ENCODE measurements around the gene BTAF1.
"Not testable (repeated sequence)": the region's sequence is repeated elsewhere in the genome, so short reads cannot be mapped to it uniquely, and the experiment has no call there.

Gene BTAF1

GRCh38 chr10:92024700-92025099, 101.1 kb downstream of the BTAF1 start:
- no peak overlapping the region for H3K27ac ChIP-seq (ENCODE audit: low read depth, low read length)
- H3K9ac ChIP-seq (ENCODE audit: low read depth, low read length), result no peak overlapping the region
- H3K36me3 ChIP-seq (ENCODE audit: control insufficient read depth, insufficient read depth, low read length), result peaks cover 93% of the 10 kb centered on the region
- H3K9me3 ChIP-seq (ENCODE audit: control insufficient read depth, insufficient read depth, low read length), result no peaks in the 10 kb centered on the region
- no peaks in the 10 kb centered on the region for H3K27me3 ChIP-seq (ENCODE audit: control insufficient read depth, insufficient read depth, low read length)
- H3K4me1 ChIP-seq (ENCODE audit: control insufficient read depth, insufficient read depth, low read length), result no peaks in the 10 kb centered on the region
- H3K4me3 ChIP-seq (ENCODE audit: low read depth, low read length), result no peak overlapping the region

GRCh38 chr10:92025340-92025739, 101.8 kb downstream of the BTAF1 start:
- H3K4me3 ChIP-seq (ENCODE audit: low read depth, low read length); H3K4me1 ChIP-seq (ENCODE audit: control insufficient read depth, insufficient read depth, low read length); H3K9ac ChIP-seq (ENCODE audit: low read depth, low read length); H3K27me3 ChIP-seq (ENCODE audit: control insufficient read depth, insufficient read depth, low read length); H3K9me3 ChIP-seq (ENCODE audit: control insufficient read depth, insufficient read depth, low read length); H3K27ac ChIP-seq (ENCODE audit: low read depth, low read length): not testable (repeated sequence)
- H3K36me3 ChIP-seq (ENCODE audit: control insufficient read depth, insufficient read depth, low read length), result peaks cover 92% of the 10 kb centered on the region

DNA sequence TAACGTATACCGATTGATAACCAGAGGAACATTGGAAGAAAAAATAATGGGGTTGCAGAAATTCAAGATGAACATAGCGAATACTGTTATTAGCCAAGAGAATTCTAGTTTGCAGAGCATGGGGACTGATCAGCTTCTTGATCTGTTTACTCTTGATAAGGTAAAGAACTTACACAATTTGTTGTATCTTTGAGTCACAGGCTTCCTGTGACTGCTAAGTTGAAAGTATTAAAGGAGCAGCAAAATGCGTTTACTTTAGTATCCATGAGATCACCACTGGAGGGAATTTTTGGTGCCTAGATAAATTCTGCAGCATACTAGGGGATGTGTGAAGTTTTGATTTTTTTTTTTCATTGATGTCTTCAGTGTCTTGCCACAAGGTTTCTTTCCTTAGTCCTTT, 103.6 kb downstream of the BTAF1 start:
- H3K9me3 ChIP-seq (ENCODE audit: control insufficient read depth, insufficient read depth, low read length), result no peaks in the 10 kb centered on the region
- H3K36me3 ChIP-seq (ENCODE audit: control insufficient read depth, insufficient read depth, low read length), result peaks cover 78% of the 10 kb centered on the region
- no peak overlapping the region for H3K4me3 ChIP-seq (ENCODE audit: low read depth, low read length)
- no peaks in the 10 kb centered on the region for H3K27me3 ChIP-seq (ENCODE audit: control insufficient read depth, insufficient read depth, low read length)
- H3K9ac ChIP-seq (ENCODE audit: low read depth, low read length), result no peak overlapping the region
- peaks cover under 1% of the 10 kb centered on the region; the same call in 1 of the 2 replicates for H3K4me1 ChIP-seq (ENCODE audit: control insufficient read depth, insufficient read depth, low read length)
- no peak overlapping the region for H3K27ac ChIP-seq (ENCODE audit: low read depth, low read length)

DNA sequence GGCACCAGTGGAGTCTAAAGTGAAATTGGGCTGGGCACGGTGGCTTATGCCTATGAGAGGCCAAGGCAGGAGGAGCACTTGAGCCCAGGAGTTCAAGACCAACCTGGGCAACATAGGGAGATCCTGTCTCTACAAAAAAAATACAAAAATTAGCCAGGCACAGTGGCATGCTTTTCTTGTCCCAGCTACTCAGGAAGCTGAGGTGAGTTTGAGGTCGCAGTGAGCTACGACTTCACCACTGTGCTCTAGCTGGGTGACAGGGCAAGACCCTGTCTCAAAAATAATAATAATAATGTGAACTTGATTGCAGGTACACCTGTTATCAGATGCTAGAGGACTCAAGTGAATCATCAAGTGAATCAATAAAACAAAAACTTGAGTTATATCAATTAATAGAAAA, 108.0 kb downstream of the BTAF1 start:
- Histone ChIP-seq H3K27ac (ENCODE audit: low read depth, low read length) (no peak overlapping the region), H3K4me1 (ENCODE audit: control insufficient read depth, insufficient read depth, low read length) (peaks cover 18% of the 10 kb centered on the region), H3K9me3 (ENCODE audit: control insufficient read depth, insufficient read depth, low read length) (no peaks in the 10 kb centered on the region), H3K4me3 (ENCODE audit: low read depth, low read length) (no peak overlapping the region), H3K9ac (ENCODE audit: low read depth, low read length) (no peak overlapping the region), H3K36me3 (ENCODE audit: control insufficient read depth, insufficient read depth, low read length) (peaks cover 43% of the 10 kb centered on the region), H3K27me3 (ENCODE audit: control insufficient read depth, insufficient read depth, low read length) (no peaks in the 10 kb centered on the region)

- Histone ChIP-seq H3K4me1 (ENCODE audit: control insufficient read depth, insufficient read depth, low read length) (peaks cover 18% of the 10 kb centered on the region), H3K36me3 (ENCODE audit: control insufficient read depth, insufficient read depth, low read length) (peaks cover 28% of the 10 kb centered on the region), H3K4me3 (ENCODE audit: low read depth, low read length) (peak overlapping the region; percentile 39; the same call in 1 of the 2 replicates), H3K27ac (ENCODE audit: low read depth, low read length) (peak overlapping the region; percentile 51)
- H3K9me3 ChIP-seq (ENCODE audit: control insufficient read depth, insufficient read depth, low read length); H3K9ac ChIP-seq (ENCODE audit: low read depth, low read length); H3K27me3 ChIP-seq (ENCODE audit: control insufficient read depth, insufficient read depth, low read length): not testable (repeated sequence)
Measured at GRCh38 chr10:92033070-92033469, 109.5 kb downstream of the BTAF1 start.

DNA sequence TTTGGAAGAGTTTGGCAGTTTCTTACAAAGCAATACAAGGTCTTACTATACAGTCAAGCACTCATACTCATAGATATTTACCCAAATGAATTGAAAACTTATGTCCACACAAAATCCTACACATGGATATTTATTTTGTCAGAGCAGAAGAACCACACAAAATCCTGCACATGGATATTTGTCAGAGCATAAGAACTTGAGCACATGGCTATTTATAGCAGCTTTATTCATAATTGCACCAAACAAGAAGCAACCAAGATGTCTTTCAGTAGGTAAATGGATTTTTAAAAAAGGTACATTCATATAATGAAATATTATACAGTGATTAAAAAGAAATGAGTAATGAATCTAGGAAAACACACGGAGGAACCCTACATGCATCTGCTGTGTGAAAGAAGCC, 115.4 kb downstream of the BTAF1 start:
- Histone ChIP-seq H3K9me3 (ENCODE audit: control insufficient read depth, insufficient read depth, low read length) (no peaks in the 10 kb centered on the region), H3K27ac (ENCODE audit: low read depth, low read length) (no peak overlapping the region), H3K36me3 (ENCODE audit: control insufficient read depth, insufficient read depth, low read length) (no peaks in the 10 kb centered on the region; the same call in 1 of the 2 replicates), H3K9ac (ENCODE audit: low read depth, low read length) (no peak overlapping the region), H3K4me3 (ENCODE audit: low read depth, low read length) (no peak overlapping the region), H3K27me3 (ENCODE audit: control insufficient read depth, insufficient read depth, low read length) (no peaks in the 10 kb centered on the region), H3K4me1 (ENCODE audit: control insufficient read depth, insufficient read depth, low read length) (0 out of 2 replicates have a peak, but pooled peaks cover under 1% of the 10 kb centered on the region)

DNA sequence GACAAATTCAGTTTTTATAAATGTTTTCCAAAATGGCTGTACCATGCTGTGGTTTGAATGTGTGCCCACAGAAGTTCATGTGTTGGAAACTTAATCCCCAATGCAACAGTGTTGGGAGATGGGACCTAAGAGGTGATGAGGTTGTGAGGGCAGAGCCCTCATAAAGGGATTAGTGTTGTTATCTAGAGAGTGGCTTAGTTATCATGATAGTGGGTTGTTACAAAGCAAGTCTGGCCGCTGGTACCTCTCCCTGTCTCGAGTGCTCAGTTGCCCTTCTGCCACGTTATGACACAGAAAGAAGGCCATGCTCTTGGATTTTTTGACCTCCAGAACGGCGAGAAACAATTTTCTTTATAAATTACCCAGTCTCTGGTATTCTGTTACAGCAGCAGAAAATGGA, 119.0 kb downstream of the BTAF1 start:
- no peaks in the 10 kb centered on the region for H3K9me3 ChIP-seq (ENCODE audit: control insufficient read depth, insufficient read depth, low read length)
- H3K4me3 ChIP-seq (ENCODE audit: low read depth, low read length), result no peak overlapping the region
- H3K27ac ChIP-seq (ENCODE audit: low read depth, low read length), result no peak overlapping the region
- no peaks in the 10 kb centered on the region for H3K36me3 ChIP-seq (ENCODE audit: control insufficient read depth, insufficient read depth, low read length)
- no peaks in the 10 kb centered on the region; the same call in 1 of the 2 replicates for H3K27me3 ChIP-seq (ENCODE audit: control insufficient read depth, insufficient read depth, low read length)
- 0 out of 2 replicates have a peak, but pooled peaks cover 7% of the 10 kb centered on the region for H3K4me1 ChIP-seq (ENCODE audit: control insufficient read depth, insufficient read depth, low read length)
- no peak overlapping the region for H3K9ac ChIP-seq (ENCODE audit: low read depth, low read length)

- Histone ChIP-seq H3K4me1 (ENCODE audit: control insufficient read depth, insufficient read depth, low read length) (0 out of 2 replicates have a peak, but pooled peaks cover 7% of the 10 kb centered on the region), H3K4me3 (ENCODE audit: low read depth, low read length) (peak overlapping the region; percentile 41; the same call in 1 of the 2 replicates), H3K36me3 (ENCODE audit: control insufficient read depth, insufficient read depth, low read length) (no peaks in the 10 kb centered on the region)
Measured at GRCh38 chr10:92045641-92046106, 122.1 kb downstream of the BTAF1 start.

GRCh38 chr10:92047215-92047614, 123.6 kb downstream of the BTAF1 start:
- H3K27ac ChIP-seq (ENCODE audit: low read depth, low read length), result no peak overlapping the region
- H3K4me3 ChIP-seq (ENCODE audit: low read depth, low read length), result no peak overlapping the region

More at GRCh38 chr10:92045641-92046106, 122.1 kb downstream of the BTAF1 start:
- H3K9me3 ChIP-seq (ENCODE audit: control insufficient read depth, insufficient read depth, low read length), result no peaks in the 10 kb centered on the region
- no peaks in the 10 kb centered on the region; the same call in 1 of the 2 replicates for H3K27me3 ChIP-seq (ENCODE audit: control insufficient read depth, insufficient read depth, low read length)
- no peak overlapping the region for H3K9ac ChIP-seq (ENCODE audit: low read depth, low read length)
- H3K27ac ChIP-seq (ENCODE audit: low read depth, low read length), result no peak overlapping the region

DNA sequence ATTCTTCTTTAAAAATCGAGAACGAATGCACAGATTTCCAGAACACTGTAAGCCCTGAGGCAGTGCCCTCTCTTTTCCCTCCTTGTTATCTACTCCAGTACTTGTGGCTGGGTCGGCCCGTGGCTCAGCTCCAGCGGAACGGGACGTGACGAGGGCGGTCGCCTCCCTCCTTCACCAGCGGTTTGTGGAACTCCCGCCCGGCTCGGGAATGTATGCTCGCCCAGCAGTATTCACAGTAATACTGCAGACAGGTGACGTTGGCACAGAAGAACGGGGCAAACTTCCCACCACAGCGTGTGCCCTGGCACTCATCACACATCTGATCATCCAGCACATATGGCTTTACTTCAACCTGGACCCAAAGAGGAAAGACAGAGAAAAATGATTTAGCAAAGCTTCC, 128.5 kb downstream of the BTAF1 start:
- Histone ChIP-seq H3K4me1 (ENCODE audit: control insufficient read depth, insufficient read depth, low read length) (no peaks in the 10 kb centered on the region), H3K27me3 (ENCODE audit: control insufficient read depth, insufficient read depth, low read length) (no peaks in the 10 kb centered on the region), H3K9ac (ENCODE audit: low read depth, low read length) (no peak overlapping the region), H3K9me3 (ENCODE audit: control insufficient read depth, insufficient read depth, low read length) (no peaks in the 10 kb centered on the region), H3K4me3 (ENCODE audit: low read depth, low read length) (no peak overlapping the region), H3K27ac (ENCODE audit: low read depth, low read length) (no peak overlapping the region), H3K36me3 (ENCODE audit: control insufficient read depth, insufficient read depth, low read length) (no peaks in the 10 kb centered on the region)

More at GRCh38 chr10:92047215-92047614, 123.6 kb downstream of the BTAF1 start:
- H3K9me3 ChIP-seq (ENCODE audit: control insufficient read depth, insufficient read depth, low read length), result no peaks in the 10 kb centered on the region
- no peaks in the 10 kb centered on the region for H3K36me3 ChIP-seq (ENCODE audit: control insufficient read depth, insufficient read depth, low read length)
- 0 out of 2 replicates have a peak, but pooled peaks cover 7% of the 10 kb centered on the region for H3K4me1 ChIP-seq (ENCODE audit: control insufficient read depth, insufficient read depth, low read length)
- no peak overlapping the region for H3K9ac ChIP-seq (ENCODE audit: low read depth, low read length)
- no peaks in the 10 kb centered on the region; the same call in 1 of the 2 replicates for H3K27me3 ChIP-seq (ENCODE audit: control insufficient read depth, insufficient read depth, low read length)

DNA sequence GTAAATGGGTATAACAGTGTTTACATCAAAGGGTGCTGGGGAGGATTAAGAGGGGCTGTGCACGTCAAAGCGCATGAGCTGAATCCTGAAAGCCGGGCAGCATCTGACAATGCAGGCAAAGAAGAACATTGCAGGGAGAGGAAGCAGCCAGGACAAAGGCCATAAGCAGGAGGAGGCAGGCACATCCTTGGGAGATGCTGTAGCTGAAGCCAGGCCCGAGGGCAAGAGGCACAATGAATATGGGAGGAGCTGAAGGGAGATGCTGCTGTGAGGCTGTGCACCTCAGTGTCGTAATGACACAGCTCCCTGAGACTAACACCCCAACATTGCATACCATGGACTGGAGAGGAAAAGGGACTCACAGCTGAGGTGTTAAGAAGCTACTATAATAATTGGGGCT, 129.2 kb downstream of the BTAF1 start:
- Histone ChIP-seq H3K4me3 (ENCODE audit: low read depth, low read length) (no peak overlapping the region), H3K9ac (ENCODE audit: low read depth, low read length) (no peak overlapping the region), H3K9me3 (ENCODE audit: control insufficient read depth, insufficient read depth, low read length) (no peaks in the 10 kb centered on the region)

More for the DNA sequence above, 129.2 kb downstream of the BTAF1 start:
- H3K27me3 ChIP-seq (ENCODE audit: control insufficient read depth, insufficient read depth, low read length), result no peaks in the 10 kb centered on the region
- no peaks in the 10 kb centered on the region for H3K36me3 ChIP-seq (ENCODE audit: control insufficient read depth, insufficient read depth, low read length)
- H3K4me1 ChIP-seq (ENCODE audit: control insufficient read depth, insufficient read depth, low read length), result no peaks in the 10 kb centered on the region
- H3K27ac ChIP-seq (ENCODE audit: low read depth, low read length), result no peak overlapping the region

Measured in HUES48 (cell line).